Gastrocnemius medialis (tissue), 4 donors: Measurements from ENCODE around the gene FOXP4. TPM values are rescaled to one million over a fixed set of nuclear protein-coding genes. Genes with fewer than 3 reads are reported as not detected.

Source experiments
- ATAC-seq, 2 donors: fragments of 150-250 bp; one replicate each; pipeline ENCODE4 v1.9.1; 2016
- DNase-seq, 2 donors: peaks; one replicate each; pipeline ENCODE4 v3.0.0-alpha.2; 2019
- H3K27ac ChIP-seq, 4 donors: fragments of 200-600 bp; sonication (generic); 1 replicate in 1 of 4; 2 replicates in 3 of 4; pipeline ENCODE4 v1.5.1; 2016 to 2018; ENCODE audit warnings: mild to moderate bottlenecking in 2 of 4, moderate library complexity in 1 of 4
- H3K27me3 ChIP-seq, 3 donors: fragments of 200-600 bp; sonication (generic) in 2 of 3; 1 replicate in 1 of 3; 2 replicates in 2 of 3; pipeline versions ENCODE4 v1.5.1 to v1.6.0; 2016 to 2019; ENCODE audit warnings: mild to moderate bottlenecking in 1 of 3, moderate library complexity in 1 of 3
- H3K36me3 ChIP-seq, 2 donors: fragments of 200-600 bp; sonication (generic) in 1 of 2; one replicate each; pipeline ENCODE4 v1.5.1; 2017 to 2018
- H3K4me1 ChIP-seq, 2 donors: fragments of 200-600 bp; sonication (generic) in 1 of 2; one replicate each; pipeline ENCODE4 v1.5.1; 2016 to 2017; ENCODE audit warnings: mild to moderate bottlenecking in 2 of 2
- H3K4me3 ChIP-seq, 4 donors: fragments of 200-600 bp; sonication (generic) in 3 of 4; 1 replicate in 1 of 4; 2 replicates in 3 of 4; pipeline ENCODE4 v1.5.1; 2016 to 2019; ENCODE audit warnings: mild to moderate bottlenecking in 2 of 4
- H3K9me3 ChIP-seq, 3 donors: fragments of 200-600 bp; sonication (generic) in 2 of 3; 1 replicate in 1 of 3; 2 replicates in 2 of 3; pipeline ENCODE4 v1.5.1; 2016 to 2019
- CTCF ChIP-seq, 5 experiments: fragments of 450-650 bp in 3 of 5; fragments of 200-600 bp in 2 of 5; sonication (generic) in 2 of 5; IDR thresholded peaks in 4 of 5; conservative IDR thresholded peaks in 1 of 5; 1 replicate in 4 of 5; 2 replicates in 1 of 5; pipeline ENCODE4 v1.5.1; 2016 to 2019; ENCODE audit warnings: antibody characterized with exemption in 5 of 5, mild to moderate bottlenecking in 3 of 5, moderate library complexity in 3 of 5
- POLR2A ChIP-seq, 2 donors: fragments of 450-650 bp; IDR thresholded peaks; one replicate each; pipeline ENCODE4 v1.6.1; 2017; ENCODE audit warnings: antibody characterized with exemption in 2 of 2, mild to moderate bottlenecking in 2 of 2, moderate library complexity in 2 of 2
- in situ Hi-C, 4 donors: fragments of 200-750 bp; cut with MboI; loops; one replicate each; pipeline versions ENCODE4 v1.15.0 to v1.8.0; 2017; ENCODE audit warnings: low sequenced_read_pairs in 4 of 4
- intact Hi-C: fragments of 100-400 bp; cut with DNase I; formaldehyde crosslinking; loops from one replicate; pipeline ENCODE4 v1.15.1; 2023; ENCODE audit warnings: low total_unique reads
- total RNA-seq, 4 donors: library from RNA; depleted of rRNA; stranded (reverse); fragments of >200 nt; gene quantifications; one replicate each; pipeline versions ENCODE4 v1.1.0 to v1.2.3, GENCODE V29; 2016

The FOXP4 gene
- total RNA-seq, 4 donors from 2014 or later = 3.4 to 11.4 (median 6.5) TPM

GRCh38 chr6:41563060-41563776, 17.0 kb downstream of the FOXP4 start:
- no peaks in the 10 kb centered on the region for H3K27me3 ChIP-seq
- no peak for ATAC-seq
- in situ Hi-C loops = no loop called here
- no peaks in the 10 kb centered on the region for H3K9me3 ChIP-seq
- no peak overlapping the region for H3K4me3 ChIP-seq
- H3K4me1 ChIP-seq = peaks cover 3 to 17% of the 10 kb centered on the region in 2 donors
- no peak for TF ChIP-seq CTCF (IDR thresholded peaks at IDR 0.05 in 4 of 5, conservative IDR thresholded peaks at IDR 0.05 in 1 of 5)
- no peak for TF ChIP-seq POLR2A (IDR thresholded peaks at IDR 0.05)
- peaks cover 7 to 18% of the 10 kb centered on the region in 2 donors for H3K36me3 ChIP-seq
- no peak overlapping the region for H3K27ac ChIP-seq
- DNase-seq = no peak
- intact Hi-C loops = no loop called here

GRCh38 chr6:41564448-41565142, 18.4 kb downstream of the FOXP4 start:
- no peaks in the 10 kb centered on the region for H3K27me3 ChIP-seq
- H3K27ac ChIP-seq = no peak overlapping the region
- no peak overlapping the region for H3K4me3 ChIP-seq
- TF ChIP-seq POLR2A (IDR thresholded peaks at IDR 0.05) (no peak), CTCF (IDR thresholded peaks at IDR 0.05 in 4 of 5, conservative IDR thresholded peaks at IDR 0.05 in 1 of 5) (no peak)
- peaks cover 7 to 18% of the 10 kb centered on the region in 2 donors for H3K36me3 ChIP-seq
- in situ Hi-C loops = no loop called here
- H3K9me3 ChIP-seq = no peaks in the 10 kb centered on the region
- no peak for DNase-seq
- intact Hi-C loops = no loop called here
- no peak for ATAC-seq
- H3K4me1 ChIP-seq = peaks cover 8 to 21% of the 10 kb centered on the region in 2 donors

- in situ Hi-C loops (no loop called here), intact Hi-C loops (no loop called here)
- H3K27ac ChIP-seq = no peak overlapping the region
- H3K4me1 ChIP-seq = peaks cover 8 to 21% of the 10 kb centered on the region in 2 donors
- ATAC-seq = no peak
- H3K27me3 ChIP-seq = no peaks in the 10 kb centered on the region
- peaks cover 7 to 18% of the 10 kb centered on the region in 2 donors for H3K36me3 ChIP-seq
- TF ChIP-seq POLR2A (IDR thresholded peaks at IDR 0.05) (no peak), CTCF (IDR thresholded peaks at IDR 0.05 in 4 of 5, conservative IDR thresholded peaks at IDR 0.05 in 1 of 5) (no peak)
- no peak for DNase-seq
- H3K4me3 ChIP-seq = no peak overlapping the region
- no peaks in the 10 kb centered on the region for H3K9me3 ChIP-seq
Observed at GRCh38 chr6:41565701-41566100, 19.5 kb downstream of the FOXP4 start.

GRCh38 chr6:41566961-41567360, 20.8 kb downstream of the FOXP4 start:
- TF ChIP-seq POLR2A (IDR thresholded peaks at IDR 0.05) (no peak), CTCF (IDR thresholded peaks at IDR 0.05 in 4 of 5, conservative IDR thresholded peaks at IDR 0.05 in 1 of 5) (no peak)
- Histone ChIP-seq H3K27ac (no peak overlapping the region), H3K4me1 (peaks cover 8 to 11% of the 10 kb centered on the region in 2 donors), H3K9me3 (no peaks in the 10 kb centered on the region), H3K27me3 (no peaks in the 10 kb centered on the region), H3K4me3 (no peak overlapping the region), H3K36me3 (peaks cover 7 to 18% of the 10 kb centered on the region in 2 donors)
- in situ Hi-C loops (no loop called here), intact Hi-C loops (no loop called here)
- DNase-seq (no peak), ATAC-seq (no peak)
